Hematopoietic multipotent progenitor cell treated with erythropoietin and hydrocortisone succinate and interleukin-3 and kit ligand, for 6 days (in vitro differentiated cells): ENCODE data around the gene IQGAP3.
"Not testable (repeated sequence)": the region's sequence is repeated elsewhere in the genome, so short reads cannot be mapped to it uniquely, and the experiment has no call there.

ENCODE experiments used
- DNase-seq: peaks from one replicate; pipeline ENCODE4 v3.0.0-alpha.2; 2015

IQGAP3 gene

GRCh38 chr1:156571261-156571852 lies 1.0 kb downstream of the IQGAP3 start:
- DNase-seq: peak; percentile 35

GRCh38 chr1:156566436-156566835 lies 5.9 kb downstream of the IQGAP3 start:
- DNase-seq: no peak

GRCh38 chr1:156565519-156565918 lies 6.8 kb downstream of the IQGAP3 start:
- no peak for DNase-seq

- DNase-seq: peak; percentile 30
These were observed 11.7 kb downstream of the IQGAP3 start for GRCh38 chr1:156560585-156561163.

GRCh38 chr1:156559797-156560385 lies 12.5 kb downstream of the IQGAP3 start:
- no peak for DNase-seq

GRCh38 chr1:156559086-156559796 lies 13.1 kb downstream of the IQGAP3 start:
- DNase-seq: no peak

- DNase-seq: no peak
These were observed 16.0 kb downstream of the IQGAP3 start for GRCh38 chr1:156556354-156556753.

- no peak for DNase-seq
These were observed 16.6 kb downstream of the IQGAP3 start for GRCh38 chr1:156555715-156556114.

- DNase-seq: no peak
These were observed 17.4 kb downstream of the IQGAP3 start for GRCh38 chr1:156554971-156555370.

GRCh38 chr1:156553860-156554485 lies 18.4 kb downstream of the IQGAP3 start:
- DNase-seq: no peak

GRCh38 chr1:156552937-156553336 lies 19.4 kb downstream of the IQGAP3 start:
- not testable (repeated sequence) for DNase-seq

- no peak for DNase-seq
These were observed 19.8 kb downstream of the IQGAP3 start for GRCh38 chr1:156552518-156552917.

GRCh38 chr1:156551869-156552268 lies 20.5 kb downstream of the IQGAP3 start:
- DNase-seq: no peak

- DNase-seq: no peak
These were observed 21.2 kb downstream of the IQGAP3 start for GRCh38 chr1:156551066-156551643.

GRCh38 chr1:156550346-156550745 lies 22.0 kb downstream of the IQGAP3 start:
- DNase-seq: no peak

- DNase-seq: no peak
These were observed 22.5 kb downstream of the IQGAP3 start for GRCh38 chr1:156549831-156550230.

- no peak for DNase-seq
These were observed 23.0 kb downstream of the IQGAP3 start for GRCh38 chr1:156549390-156549789.

GRCh38 chr1:156547982-156548381 lies 24.4 kb downstream of the IQGAP3 start:
- no peak for DNase-seq

- no peak for DNase-seq
These were observed 24.9 kb downstream of the IQGAP3 start for GRCh38 chr1:156547434-156547833.

- no peak for DNase-seq
These were observed 26.1 kb downstream of the IQGAP3 start for GRCh38 chr1:156546267-156546666.

- no peak for DNase-seq
These were observed 27.7 kb downstream of the IQGAP3 start for GRCh38 chr1:156544592-156545102.

GRCh38 chr1:156543066-156543465 lies 29.3 kb downstream of the IQGAP3 start:
- no peak for DNase-seq

- DNase-seq: no peak
These were observed 31.4 kb downstream of the IQGAP3 start for GRCh38 chr1:156540955-156541354.
